Stimulated activated CD8-positive, alpha-beta memory T cell treated with anti-CD3 and anti-CD28 coated beads, Interleukin-15, amount 100 ng/mL, for 24 hours (primary cell): ENCODE data around the gene HSPA1B.
"Not testable (repeated sequence)": the region's sequence is repeated elsewhere in the genome, so short reads cannot be mapped to it uniquely, and the experiment has no call there.

Source experiments
- DNase-seq: peaks from one replicate; pipeline ENCODE4 v3.0.0-alpha.2; 2020; ENCODE audit warnings: low read depth

Gene HSPA1B

DNA sequence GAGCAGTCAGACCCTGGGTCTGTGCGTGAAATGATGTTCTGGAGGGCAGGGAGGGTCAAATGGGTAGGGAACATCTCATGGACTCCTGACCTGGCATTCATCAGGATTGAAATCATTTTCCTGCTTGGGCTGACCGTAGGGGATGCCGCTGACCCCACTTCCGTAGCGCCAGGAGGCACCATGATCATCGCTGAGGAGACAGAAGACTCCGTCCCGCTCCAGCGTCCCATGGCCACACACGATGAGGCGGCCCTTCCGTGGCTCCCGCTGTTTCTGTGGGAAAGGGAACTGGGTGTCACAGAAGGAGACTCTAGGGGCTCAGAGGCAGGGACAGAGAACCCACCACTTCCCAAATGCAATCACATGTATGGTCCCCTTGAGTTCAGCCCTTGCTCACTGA is 32.8 kb downstream of the HSPA1B start:
- DNase-seq: no peak

DNA sequence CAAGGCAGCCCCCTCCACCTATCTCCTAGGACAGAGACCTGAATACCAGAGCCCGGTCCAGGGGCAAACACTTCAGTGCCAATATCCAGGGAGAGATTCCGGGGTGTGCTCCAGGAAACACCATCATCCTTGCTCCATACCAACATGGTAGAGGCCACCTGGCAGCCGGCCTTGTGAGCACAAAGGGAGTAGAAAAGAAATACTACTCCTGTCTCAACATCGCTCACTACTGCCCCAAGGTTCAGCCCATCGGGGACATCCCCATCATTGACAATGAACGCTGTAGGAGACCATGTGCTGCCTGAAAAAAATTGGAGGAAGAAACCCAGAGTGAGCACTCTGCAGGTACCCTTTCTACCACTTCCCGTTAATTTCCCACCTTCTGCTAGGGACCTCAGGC is 33.6 kb downstream of the HSPA1B start:
- no peak for DNase-seq

DNA sequence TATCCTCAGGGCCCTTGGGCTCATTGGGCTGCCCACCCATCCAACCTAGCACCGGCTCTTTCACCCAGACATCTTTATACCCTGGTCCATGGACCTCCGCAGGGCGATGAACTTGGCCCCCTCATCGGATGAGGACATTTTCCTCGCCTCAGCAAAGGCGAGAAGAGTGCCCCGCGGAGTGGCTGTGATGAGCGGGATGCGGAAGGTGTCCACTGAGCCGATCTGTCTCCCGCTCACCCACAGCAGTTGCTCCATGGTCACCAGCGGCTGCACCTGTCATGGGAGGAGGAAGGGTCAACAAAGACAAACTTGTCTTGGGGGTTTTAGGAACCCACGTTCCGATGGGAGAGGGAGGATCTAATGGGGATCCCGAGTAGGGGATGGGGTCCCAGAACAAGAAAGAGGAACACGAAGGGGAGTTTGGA is 34.4 kb downstream of the HSPA1B start:
- no peak for DNase-seq

DNA sequence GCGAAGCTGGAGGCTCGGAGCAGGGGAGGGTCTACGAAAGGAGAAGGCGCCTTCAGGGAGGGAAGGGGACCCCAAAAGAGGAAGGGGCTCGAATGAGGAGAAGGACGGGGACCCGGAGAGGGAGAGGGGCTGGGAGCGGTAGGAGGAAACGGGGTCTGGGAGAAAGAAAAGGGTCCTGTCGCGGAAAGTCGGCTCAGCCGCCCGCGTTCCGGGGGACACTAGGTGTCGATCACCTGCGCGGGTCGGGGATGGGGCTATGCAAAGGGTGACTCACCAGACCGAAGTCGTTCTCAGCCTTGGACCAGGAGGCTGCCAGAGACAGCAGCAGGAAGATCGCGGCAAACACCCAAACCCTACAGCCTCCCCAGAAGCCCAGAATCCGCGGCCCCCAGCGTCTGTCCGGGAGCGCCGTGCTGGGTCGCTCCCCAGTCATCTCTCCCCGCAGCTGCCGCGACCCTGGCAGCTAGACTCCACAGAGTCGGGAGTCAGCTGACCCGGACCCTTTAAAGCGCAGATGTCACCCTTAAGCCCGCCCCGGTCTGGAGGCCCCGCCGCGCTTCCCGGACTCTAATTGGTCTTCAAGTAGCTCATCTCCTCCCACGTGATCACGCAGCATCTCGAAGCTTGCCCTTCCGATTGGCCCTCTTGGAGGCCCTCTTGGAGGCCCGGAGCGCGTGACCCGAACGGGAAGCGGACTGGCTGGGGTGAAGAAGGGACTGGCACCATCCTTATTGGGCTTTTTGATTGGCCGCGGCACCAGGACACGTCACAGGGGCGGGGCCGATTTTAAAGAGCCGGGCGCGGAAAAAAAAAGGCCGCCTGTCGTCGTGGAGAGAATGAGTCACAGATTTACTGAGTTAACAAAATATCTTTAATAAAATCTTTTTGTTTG is 35.1 kb downstream of the HSPA1B start, which contains the start of gene NEU1:
Gene NEU1, minus strand, starts transcription at position 478 of the 892 bp plus-strand sequence. Its CDS starts 45 bp downstream, at position 433.
- peak; percentile 94 for DNase-seq

DNA sequence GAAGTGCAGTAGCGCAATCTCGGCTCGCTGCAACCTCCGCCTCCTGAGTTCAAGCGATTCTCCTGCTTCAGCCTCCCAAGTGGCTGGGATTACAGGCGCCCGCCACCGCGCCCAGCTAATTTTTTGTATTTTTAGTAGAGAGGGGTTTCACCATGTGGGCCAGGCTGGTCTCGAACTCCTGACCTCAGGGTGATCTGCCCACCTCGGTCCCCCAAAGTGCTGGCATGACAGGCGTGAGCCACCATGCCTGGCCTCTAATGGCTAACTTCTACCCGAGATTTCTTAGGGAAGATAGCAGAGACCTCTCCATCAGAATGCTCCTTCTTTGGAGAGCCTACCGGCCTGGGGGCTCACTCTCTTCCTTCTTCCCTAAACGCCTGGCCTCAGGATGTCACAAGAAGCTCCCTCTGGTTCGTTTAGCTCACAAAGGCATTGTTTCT is 36.6 kb downstream of the HSPA1B start:
- not testable (repeated sequence) for DNase-seq

DNA sequence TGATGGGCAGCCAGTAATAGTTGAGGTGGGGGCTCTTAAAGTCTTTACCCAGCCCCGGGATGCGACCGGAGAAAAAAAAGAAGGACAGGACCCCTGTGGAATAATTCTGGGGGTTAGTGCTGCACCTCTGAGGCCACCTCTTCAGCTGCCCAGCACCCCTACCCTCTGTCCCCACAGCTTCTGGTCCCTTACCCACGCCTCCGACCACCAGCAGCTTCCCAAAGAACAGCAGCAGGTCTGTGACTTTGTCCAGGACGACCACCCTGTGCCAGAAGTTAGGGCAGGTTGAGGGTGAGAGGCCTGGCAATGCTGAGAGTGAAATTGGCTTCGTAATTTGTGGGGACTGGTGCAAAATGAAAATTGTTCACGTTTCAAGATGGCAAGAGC is 37.3 kb downstream of the HSPA1B start:
- no peak for DNase-seq

DNA sequence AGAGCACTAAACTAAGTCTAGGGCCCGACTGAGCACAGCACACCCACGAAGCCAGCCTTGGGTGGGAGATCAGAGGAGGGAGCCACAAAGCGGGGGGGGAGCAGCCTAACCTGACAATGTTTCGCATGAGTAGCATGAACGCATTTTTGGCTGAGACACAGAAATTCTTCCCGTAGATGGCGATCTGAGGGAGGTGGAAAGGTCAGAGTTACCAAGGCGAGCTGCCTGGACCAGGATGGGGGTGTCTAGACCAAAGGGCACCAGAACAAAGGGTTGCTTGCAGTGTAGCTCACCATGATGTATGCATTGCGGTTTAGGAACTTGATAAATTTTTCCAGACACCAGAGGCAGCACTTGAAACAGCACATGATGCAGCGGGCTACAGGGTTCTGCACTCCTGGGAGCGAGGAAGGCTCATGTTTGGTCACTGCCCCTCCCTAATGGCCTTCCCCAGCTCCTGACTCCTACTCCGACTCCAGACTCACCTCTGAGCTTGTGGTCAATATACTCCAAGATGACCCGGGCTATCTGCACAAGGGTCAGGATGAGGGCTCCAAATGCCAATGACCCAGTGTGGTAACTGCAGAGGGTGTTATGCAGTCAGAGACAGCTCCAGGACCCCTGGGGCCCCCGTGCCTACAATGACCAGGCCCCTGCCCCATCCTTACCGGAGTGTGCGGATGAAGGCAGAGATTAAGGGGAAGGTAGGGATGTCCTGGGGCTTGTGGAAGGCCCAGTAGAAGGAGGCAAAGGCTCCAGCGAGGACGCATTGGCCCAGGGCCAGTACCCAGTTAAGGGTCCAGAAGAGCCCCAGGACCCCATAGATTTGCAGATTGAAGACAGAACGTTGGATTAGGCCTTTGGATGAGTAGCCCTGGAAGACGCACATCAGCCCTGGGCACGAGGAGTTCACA is 37.9 kb downstream of the HSPA1B start:
- no peak for DNase-seq

DNA sequence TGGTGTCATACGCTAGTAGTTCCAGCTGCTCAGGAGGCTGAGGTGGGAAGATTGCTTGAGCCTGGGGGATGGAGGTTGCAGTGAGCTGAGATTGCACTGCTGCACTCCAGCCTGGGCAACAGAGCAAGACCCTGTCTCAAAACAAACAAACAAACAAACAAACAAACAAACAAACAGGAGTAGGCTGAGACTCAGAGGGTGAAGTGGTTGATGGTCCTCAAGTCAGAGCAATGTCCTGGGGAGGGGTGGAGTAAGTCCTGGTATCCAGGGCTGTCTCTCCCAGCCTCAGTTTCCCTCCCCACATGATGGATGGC is 41.1 kb downstream of the HSPA1B start:
- DNase-seq: not testable (repeated sequence)

DNA sequence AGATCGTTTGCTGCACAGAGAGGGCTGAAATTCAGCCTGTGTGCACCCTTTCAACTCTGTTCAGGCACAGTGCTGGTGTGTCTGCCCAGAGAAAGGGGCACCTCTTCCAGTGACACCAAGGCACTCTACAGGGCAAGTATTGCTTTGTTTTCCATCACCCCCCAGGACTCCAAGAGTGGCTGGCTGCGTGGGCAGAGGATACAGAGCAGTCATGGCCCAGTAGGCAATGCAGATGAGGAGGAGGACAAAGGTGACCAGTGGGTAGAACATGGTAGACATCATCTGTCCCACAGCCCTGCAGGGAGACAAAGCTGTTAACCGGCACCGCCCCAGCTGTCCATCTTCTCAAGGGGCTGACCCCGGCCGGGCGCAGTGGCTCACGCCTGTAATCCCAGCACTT is 41.8 kb downstream of the HSPA1B start:
- DNase-seq: no peak

DNA sequence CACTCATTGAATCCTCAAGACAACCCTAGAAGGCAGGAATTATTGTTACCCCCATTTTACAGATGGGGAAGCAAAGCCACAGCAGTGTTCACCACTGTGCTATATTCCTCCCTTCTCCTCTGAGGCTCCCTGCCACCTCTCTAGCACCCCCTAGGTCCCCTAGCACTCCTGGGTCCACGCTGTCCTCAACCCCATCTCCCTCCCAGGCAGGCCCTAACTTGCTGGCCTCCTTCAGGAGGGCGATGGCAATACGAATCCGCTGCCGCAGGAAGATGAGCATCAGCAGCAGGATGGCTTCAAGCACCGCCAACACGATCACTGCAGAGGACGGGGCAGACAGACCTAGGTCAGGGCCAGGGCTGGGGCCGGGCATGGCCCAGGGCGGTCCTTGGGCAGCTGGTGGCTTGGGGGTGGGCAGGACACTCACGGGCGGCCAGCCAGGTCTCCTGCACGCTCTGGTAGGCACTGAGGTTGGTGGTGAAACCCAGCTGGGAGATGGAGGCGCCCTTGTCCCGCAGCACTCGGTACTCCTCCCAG is 42.9 kb downstream of the HSPA1B start:
- DNase-seq: no peak

DNA sequence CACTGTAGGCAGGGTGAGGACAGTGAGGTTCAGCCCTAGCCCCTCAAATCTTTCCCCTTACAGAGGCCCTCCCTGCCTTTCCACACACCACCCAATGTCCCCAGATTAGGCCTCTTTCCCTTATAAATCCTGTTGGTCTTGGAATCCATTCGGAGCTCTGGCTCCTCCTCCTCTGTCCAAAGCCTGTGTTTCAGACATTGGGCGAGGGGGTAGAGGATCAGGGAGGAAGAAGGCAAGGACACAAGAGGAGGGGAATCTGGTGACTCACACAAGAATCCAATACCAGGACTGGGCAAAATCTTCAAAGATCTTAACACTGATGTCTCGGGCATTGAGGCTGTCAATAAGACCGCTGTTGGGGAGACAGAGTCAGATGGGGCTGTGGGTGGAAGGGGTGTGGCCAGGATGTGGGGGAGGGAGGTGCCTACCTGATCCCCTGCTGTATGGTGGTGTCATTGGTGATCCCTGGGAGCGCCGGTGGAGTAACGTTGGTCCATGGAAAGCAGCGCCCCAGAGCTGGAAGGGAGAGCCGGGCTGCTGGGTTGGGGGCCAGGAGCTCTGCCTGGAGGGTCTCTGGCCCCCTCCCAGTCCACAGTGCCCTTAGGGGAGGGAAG is 43.6 kb downstream of the HSPA1B start:
- DNase-seq: no peak

DNA sequence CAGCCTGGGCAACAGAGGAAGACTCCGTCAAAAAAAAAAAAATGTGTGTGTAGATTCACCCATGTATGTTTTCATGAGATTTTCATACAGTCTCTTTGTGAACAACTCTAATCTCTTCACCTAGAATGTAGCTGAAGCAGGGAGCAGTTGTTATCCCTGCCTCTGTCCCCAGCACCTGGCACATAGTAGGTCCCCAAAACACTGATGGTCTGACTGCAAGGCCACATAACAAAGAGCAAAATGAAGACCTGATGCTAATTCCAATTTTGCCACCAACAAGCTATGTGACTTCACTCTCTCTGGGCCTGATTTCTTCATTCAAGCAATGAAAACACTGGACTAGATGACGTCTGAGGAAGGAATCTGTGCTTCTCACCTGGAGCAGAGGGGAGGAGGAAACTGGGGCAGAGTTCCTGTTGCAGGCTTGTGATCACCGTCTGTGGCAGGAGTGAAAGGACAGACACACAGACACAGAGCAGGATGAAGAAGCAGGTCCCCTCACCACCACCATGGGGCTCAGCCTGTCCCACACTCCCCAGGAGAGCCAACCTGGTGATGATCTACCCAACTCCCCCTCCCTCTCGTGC is 46.6 kb downstream of the HSPA1B start:
- DNase-seq: no peak

DNA sequence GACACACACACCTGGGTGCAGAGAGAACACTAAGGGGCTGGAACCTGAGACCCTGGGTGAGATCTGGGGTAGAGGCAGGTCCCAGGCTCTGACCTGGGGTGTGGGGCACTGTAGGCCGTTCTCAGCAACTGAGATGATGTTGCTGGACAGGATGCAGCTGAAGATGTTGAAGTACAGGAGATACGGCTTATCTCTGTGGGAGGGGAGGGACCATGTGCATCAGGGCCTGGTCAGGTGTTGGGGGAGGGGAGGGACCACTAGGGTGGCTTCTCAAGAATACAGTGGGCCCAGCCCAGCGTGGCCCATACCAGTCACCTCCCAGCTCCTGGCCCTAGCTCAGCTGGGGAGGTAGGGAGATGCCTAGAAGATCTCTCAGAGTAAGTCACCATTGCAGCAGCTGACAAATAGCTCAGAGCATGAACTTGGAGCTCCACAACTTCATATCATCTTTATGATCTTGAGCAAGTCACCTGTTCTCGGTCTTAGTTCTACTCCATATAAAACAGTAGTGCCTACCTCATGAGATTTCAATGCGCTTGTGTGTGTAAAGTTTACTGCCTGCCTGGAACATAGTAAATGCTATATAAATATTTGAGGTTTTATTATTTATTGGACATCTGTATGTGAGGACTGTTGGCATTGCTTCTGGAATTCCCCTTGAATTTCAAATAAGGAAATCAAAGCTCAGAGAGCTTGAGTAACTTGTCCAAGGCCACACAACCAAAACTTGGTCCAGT is 47.5 kb downstream of the HSPA1B start:
- DNase-seq: no peak

DNA sequence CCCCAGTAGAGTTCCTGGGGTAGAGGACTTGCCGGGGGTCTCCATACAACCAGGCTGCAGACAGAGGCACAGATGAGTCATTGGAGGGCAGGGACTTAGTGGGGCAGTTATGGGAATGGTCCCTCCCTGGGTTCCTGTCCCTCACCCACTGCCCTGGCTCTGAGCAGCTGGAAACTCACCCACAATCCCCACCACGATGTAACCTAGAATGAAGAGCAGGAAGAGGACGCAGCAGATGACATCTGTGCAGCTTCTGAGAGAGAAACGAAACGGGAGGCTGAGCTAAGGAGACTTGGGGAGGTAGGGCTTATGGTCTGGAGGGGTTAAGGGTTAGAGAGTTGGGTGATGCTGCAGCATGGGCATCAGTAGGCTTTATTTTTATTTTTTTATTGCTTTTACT is 48.3 kb downstream of the HSPA1B start:
- DNase-seq: no peak

DNA sequence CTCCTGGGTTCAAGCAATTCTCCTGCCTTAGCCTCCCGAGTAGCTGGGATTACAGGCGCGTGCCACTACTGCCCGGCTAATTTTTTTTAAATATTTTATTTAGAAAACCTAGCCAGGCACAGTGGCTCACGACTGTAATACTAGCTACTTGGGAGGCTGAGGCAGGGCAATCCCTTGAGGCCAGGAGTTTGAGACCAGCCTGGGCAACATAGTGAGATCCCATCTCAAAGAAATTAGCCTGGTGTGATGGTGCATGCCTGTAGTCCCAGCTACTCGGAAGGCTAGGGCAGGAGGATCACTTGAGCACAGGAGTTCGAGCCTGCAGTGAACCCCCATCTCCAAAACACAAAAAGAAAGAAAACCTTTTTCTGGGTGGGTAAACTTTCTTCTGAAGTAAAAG is 48.8 kb downstream of the HSPA1B start:
- DNase-seq: no peak

DNA sequence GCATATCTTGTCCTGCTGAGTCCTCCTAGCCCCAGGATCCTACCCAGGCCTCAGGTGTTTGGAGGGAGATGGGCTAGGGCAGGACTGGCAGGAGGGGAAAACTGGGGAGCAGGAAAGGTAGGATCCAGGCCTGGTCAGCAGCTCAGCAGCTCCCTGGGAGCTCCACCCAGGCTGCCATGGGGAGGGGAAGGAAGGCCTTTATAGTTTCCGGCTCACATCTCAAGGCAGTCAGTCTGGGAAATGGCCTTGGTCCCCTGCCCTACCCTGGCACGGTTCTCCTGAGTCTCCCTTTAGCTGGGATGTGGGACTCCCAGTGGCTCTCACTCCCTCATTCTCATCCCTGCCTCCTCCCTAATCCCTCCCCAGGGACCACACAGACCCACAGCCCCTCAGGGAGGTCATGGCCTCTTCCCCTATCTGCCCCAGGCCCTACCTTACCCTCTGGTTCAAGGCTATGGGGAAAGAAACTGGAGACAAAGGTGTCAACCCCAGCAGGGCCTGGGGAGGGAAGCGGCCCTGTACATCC is 49.6 kb downstream of the HSPA1B start:
- DNase-seq: no peak

DNA sequence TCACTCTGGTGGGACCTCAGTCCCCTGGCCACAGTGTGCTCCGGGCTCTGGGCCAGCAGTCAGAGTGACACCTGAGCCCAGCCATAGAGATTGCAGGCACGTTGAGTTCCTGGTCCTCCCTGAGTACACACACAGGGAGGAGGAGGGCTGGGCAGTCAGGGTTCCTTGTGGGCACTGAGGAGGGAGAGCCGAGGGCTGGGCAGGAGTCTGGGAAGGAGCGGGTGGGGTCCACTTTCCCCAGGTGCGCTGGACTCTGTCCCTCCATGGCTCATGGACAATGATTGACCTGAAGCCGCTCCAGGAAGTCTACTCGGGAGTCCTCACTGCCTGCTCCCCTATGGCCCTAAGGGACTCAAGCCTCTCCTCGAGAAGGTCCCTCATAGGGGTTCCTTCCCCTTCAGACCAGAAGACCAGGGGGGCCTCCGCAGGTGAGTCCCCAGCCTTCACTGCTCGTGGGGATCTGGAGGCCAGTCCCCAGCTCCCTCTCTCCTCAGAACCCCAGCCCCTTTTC is 50.2 kb downstream of the HSPA1B start:
- no peak for DNase-seq

DNA sequence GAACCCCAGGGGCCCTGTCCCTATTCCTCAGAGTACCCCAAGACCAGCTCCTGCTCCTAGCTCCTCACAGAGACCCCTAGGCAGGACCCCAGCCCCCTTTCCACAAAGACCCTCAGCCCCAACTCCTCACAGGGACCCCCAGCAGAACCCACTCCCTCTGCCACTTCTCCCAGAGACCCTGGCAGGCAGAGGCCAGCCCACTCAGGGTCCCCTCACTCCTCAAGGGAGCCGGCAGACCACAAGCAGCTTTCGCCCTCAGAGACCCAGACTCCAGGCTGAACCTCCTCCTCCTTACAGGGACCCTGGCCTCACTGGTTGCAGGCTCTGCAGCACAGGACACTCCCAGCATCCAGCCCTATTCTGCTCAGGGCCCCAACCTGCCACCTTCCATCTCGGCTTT is 50.7 kb downstream of the HSPA1B start:
- no peak for DNase-seq

DNA sequence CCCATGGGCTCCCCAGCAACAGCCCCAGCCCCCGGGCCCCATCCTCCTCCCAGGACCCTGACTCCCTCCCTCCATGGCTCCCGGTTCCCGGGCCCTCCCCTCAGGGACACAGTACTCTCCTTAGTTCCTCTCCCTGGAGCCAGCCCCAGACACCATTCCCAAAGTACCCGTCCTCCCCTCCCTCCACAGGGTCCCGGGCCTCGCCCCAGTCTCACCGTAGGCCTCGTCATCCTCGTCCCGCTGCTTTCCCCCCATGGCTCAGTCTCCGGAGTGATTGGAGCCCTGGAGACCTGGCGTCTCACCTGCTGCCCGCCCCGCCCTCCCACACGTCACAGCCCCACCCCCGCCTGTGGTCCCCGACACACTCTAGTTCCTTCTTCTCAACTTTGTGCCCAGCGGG is 51.2 kb downstream of the HSPA1B start, which contains the start of gene SLC44A4:
Gene SLC44A4, minus strand, starts transcription at position 272 of the 400 bp plus-strand sequence. Its CDS starts 17 bp downstream, at position 255.
- no peak for DNase-seq

DNA sequence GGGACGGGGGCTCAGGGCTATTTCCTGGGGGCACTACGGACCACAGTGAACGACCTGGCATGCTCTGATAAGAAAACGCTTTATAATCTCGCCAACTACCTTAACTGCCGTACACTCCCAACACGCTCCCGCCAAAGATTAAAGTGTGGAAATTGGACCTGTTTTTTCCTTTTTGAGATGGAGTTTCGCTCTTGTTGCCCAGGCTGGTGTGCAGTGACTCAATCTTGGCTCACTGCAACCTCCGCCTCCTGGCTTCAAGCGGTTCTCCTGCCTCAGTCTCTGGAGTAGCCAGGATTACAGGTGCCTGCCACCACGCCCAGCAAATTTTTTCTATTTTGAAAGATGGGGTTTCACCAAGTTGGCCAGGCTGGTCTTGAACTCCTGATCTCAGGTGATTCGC is 51.6 kb downstream of the HSPA1B start:
- no peak for DNase-seq
